ENCODE results near the gene NCAPD2.

NCAPD2 gene

DNA sequence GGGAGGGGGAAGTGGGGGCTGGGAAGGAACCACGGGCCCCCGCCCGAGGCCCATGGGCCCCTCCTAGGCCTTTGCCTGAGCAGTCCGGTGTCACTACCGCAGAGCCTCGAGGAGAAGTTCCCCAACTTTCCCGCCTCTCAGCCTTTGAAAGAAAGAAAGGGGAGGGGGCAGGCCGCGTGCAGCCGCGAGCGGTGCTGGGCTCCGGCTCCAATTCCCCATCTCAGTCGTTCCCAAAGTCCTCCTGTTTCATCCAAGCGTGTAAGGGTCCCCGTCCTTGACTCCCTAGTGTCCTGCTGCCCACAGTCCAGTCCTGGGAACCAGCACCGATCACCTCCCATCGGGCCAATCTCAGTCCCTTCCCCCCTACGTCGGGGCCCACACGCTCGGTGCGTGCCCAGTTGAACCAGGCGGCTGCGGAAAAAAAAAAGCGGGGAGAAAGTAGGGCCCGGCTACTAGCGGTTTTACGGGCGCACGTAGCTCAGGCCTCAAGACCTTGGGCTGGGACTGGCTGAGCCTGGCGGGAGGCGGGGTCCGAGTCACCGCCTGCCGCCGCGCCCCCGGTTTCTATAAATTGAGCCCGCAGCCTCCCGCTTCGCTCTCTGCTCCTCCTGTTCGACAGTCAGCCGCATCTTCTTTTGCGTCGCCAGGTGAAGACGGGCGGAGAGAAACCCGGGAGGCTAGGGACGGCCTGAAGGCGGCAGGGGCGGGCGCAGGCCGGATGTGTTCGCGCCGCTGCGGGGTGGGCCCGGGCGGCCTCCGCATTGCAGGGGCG is 40.2 kb downstream of the NCAPD2 start, which contains the start of gene GAPDH:
Gene GAPDH, plus strand, starts transcription at position 595 of the 772 bp plus-strand sequence. CDS start 316 bp downstream, outside the sequence.
- TF ChIP-seq TAF1 (IDR thresholded peaks at IDR 0.05; ENCODE audit: low read depth) (peak; percentile 95), TEAD4 (IDR thresholded peaks at IDR 0.05) (peak; percentile 53), NFIC (IDR thresholded peaks at IDR 0.05) (peak; percentile 2; the same call in 1 of the 2 replicates), FOXM1 (IDR thresholded peaks at IDR 0.05; ENCODE audit: borderline replicate concordance, low read depth) (peak; percentile 13), CEBPB (IDR thresholded peaks at IDR 0.05) (no peak; the same call in 1 of the 2 replicates), CREB1 (IDR thresholded peaks at IDR 0.05; ENCODE audit: low read depth) (peak; percentile 57; the same call in 1 of the 2 replicates), EP300 (IDR thresholded peaks at IDR 0.05; ENCODE audit: borderline replicate concordance) (peak; percentile 24; the same call in 1 of the 2 replicates), ZBTB7A (IDR thresholded peaks at IDR 0.05; ENCODE audit: low read depth) (peak; percentile 60), TCF12 (IDR thresholded peaks at IDR 0.05; ENCODE audit: low read depth) (peak; percentile 41), YY1 (IDR thresholded peaks at IDR 0.05; ENCODE audit: low read depth) (peak; percentile 55; the same call in 1 of the 2 replicates), EGR1 (IDR thresholded peaks at IDR 0.05) (peak; percentile 79; the same call in 1 of the 2 replicates), RAD21 (IDR thresholded peaks at IDR 0.05; ENCODE audit: low read depth) (no peak)
- TF ChIP-seq, protein P1, sequence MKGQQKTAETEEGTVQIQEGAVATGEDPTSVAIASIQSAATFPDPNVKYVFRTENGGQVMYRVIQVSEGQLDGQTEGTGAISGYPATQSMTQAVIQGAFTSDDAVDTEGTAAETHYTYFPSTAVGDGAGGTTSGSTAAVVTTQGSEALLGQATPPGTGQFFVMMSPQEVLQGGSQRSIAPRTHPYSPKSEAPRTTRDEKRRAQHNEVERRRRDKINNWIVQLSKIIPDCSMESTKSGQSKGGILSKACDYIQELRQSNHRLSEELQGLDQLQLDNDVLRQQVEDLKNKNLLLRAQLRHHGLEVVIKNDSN (IDR thresholded peaks at IDR 0.05): peak; percentile 40; the same call in 1 of the 2 replicates
- TF ChIP-seq, protein P2, sequence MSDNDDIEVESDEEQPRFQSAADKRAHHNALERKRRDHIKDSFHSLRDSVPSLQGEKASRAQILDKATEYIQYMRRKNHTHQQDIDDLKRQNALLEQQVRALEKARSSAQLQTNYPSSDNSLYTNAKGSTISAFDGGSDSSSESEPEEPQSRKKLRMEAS (IDR thresholded peaks at IDR 0.05): peak; percentile 82
- TF ChIP-seq, protein P3, sequence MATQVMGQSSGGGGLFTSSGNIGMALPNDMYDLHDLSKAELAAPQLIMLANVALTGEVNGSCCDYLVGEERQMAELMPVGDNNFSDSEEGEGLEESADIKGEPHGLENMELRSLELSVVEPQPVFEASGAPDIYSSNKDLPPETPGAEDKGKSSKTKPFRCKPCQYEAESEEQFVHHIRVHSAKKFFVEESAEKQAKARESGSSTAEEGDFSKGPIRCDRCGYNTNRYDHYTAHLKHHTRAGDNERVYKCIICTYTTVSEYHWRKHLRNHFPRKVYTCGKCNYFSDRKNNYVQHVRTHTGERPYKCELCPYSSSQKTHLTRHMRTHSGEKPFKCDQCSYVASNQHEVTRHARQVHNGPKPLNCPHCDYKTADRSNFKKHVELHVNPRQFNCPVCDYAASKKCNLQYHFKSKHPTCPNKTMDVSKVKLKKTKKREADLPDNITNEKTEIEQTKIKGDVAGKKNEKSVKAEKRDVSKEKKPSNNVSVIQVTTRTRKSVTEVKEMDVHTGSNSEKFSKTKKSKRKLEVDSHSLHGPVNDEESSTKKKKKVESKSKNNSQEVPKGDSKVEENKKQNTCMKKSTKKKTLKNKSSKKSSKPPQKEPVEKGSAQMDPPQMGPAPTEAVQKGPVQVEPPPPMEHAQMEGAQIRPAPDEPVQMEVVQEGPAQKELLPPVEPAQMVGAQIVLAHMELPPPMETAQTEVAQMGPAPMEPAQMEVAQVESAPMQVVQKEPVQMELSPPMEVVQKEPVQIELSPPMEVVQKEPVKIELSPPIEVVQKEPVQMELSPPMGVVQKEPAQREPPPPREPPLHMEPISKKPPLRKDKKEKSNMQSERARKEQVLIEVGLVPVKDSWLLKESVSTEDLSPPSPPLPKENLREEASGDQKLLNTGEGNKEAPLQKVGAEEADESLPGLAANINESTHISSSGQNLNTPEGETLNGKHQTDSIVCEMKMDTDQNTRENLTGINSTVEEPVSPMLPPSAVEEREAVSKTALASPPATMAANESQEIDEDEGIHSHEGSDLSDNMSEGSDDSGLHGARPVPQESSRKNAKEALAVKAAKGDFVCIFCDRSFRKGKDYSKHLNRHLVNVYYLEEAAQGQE (IDR thresholded peaks at IDR 0.05; ENCODE audit: low read depth): no peak

DNA sequence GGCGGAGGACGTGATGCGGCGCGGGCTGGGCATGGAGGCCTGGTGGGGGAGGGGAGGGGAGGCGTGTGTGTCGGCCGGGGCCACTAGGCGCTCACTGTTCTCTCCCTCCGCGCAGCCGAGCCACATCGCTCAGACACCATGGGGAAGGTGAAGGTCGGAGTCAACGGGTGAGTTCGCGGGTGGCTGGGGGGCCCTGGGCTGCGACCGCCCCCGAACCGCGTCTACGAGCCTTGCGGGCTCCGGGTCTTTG is 40.7 kb downstream of the NCAPD2 start:
- TF ChIP-seq YY1 (IDR thresholded peaks at IDR 0.05; ENCODE audit: low read depth): peak; percentile 10; the same call in 1 of the 2 replicates
- TF ChIP-seq, protein P1 (IDR thresholded peaks at IDR 0.05): no peak

DNA sequence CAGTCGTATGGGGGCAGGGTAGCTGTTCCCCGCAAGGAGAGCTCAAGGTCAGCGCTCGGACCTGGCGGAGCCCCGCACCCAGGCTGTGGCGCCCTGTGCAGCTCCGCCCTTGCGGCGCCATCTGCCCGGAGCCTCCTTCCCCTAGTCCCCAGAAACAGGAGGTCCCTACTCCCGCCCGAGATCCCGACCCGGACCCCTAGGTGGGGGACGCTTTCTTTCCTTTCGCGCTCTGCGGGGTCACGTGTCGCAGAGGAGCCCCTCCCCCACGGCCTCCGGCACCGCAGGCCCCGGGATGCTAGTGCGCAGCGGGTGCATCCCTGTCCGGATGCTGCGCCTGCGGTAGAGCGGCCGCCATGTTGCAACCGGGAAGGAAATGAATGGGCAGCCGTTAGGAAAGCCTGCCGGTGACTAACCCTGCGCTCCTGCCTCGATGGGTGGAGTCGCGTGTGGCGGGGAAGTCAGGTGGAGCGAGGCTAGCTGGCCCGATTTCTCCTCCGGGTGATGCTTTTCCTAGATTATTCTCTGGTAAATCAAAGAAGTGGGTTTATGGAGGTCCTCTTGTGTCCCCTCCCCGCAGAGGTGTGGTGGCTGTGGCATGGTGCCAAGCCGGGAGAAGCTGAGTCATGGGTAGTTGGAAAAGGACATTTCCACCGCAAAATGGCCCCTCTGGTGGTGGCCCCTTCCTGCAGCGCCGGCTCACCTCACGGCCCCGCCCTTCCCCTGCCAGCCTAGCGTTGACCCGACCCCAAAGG is 41.2 kb downstream of the NCAPD2 start:
- TF ChIP-seq NFIC (IDR thresholded peaks at IDR 0.05): peak; percentile 85
- TF ChIP-seq, protein P3 (IDR thresholded peaks at IDR 0.05; ENCODE audit: low read depth): 0 out of 2 replicates have a peak, but pooled peaks have one; percentile 5
- TF ChIP-seq TEAD4 (IDR thresholded peaks at IDR 0.05): no peak
- TF ChIP-seq CREB1 (IDR thresholded peaks at IDR 0.05; ENCODE audit: low read depth): no peak
- TF ChIP-seq TAF1 (IDR thresholded peaks at IDR 0.05; ENCODE audit: low read depth): peak; percentile 84
- TF ChIP-seq, protein P2 (IDR thresholded peaks at IDR 0.05): peak; percentile 78
- TF ChIP-seq EP300 (IDR thresholded peaks at IDR 0.05; ENCODE audit: borderline replicate concordance): no peak
- TF ChIP-seq CEBPB (IDR thresholded peaks at IDR 0.05): peak; percentile 8; the same call in 1 of the 2 replicates
- TF ChIP-seq YY1 (IDR thresholded peaks at IDR 0.05; ENCODE audit: low read depth): peak; percentile 91
- TF ChIP-seq EGR1 (IDR thresholded peaks at IDR 0.05): no peak
- TF ChIP-seq FOXM1 (IDR thresholded peaks at IDR 0.05; ENCODE audit: borderline replicate concordance, low read depth): no peak
- no peak for TF ChIP-seq RAD21 (IDR thresholded peaks at IDR 0.05; ENCODE audit: low read depth)
- TF ChIP-seq ZBTB7A (IDR thresholded peaks at IDR 0.05; ENCODE audit: low read depth): 0 out of 2 replicates have a peak, but pooled peaks have one; percentile 4
- TF ChIP-seq, protein P1 (IDR thresholded peaks at IDR 0.05): peak; percentile 96
- TF ChIP-seq TCF12 (IDR thresholded peaks at IDR 0.05; ENCODE audit: low read depth): peak; percentile 23; the same call in 1 of the 2 replicates

DNA sequence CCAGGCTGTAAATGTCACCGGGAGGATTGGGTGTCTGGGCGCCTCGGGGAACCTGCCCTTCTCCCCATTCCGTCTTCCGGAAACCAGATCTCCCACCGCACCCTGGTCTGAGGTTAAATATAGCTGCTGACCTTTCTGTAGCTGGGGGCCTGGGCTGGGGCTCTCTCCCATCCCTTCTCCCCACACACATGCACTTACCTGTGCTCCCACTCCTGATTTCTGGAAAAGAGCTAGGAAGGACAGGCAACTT is 41.7 kb downstream of the NCAPD2 start:
- no peak for TF ChIP-seq CREB1 (IDR thresholded peaks at IDR 0.05; ENCODE audit: low read depth)
- TF ChIP-seq FOXM1 (IDR thresholded peaks at IDR 0.05; ENCODE audit: borderline replicate concordance, low read depth): no peak
- TF ChIP-seq, protein P2 (IDR thresholded peaks at IDR 0.05): no peak
- no peak for TF ChIP-seq TEAD4 (IDR thresholded peaks at IDR 0.05)
- TF ChIP-seq NFIC (IDR thresholded peaks at IDR 0.05): no peak
- TF ChIP-seq YY1 (IDR thresholded peaks at IDR 0.05; ENCODE audit: low read depth): no peak
- TF ChIP-seq TCF12 (IDR thresholded peaks at IDR 0.05; ENCODE audit: low read depth): no peak
- TF ChIP-seq RAD21 (IDR thresholded peaks at IDR 0.05; ENCODE audit: low read depth): no peak
- no peak for TF ChIP-seq EGR1 (IDR thresholded peaks at IDR 0.05)
- TF ChIP-seq, protein P1 (IDR thresholded peaks at IDR 0.05): no peak
- no peak for TF ChIP-seq EP300 (IDR thresholded peaks at IDR 0.05; ENCODE audit: borderline replicate concordance)
